HL-60 (cell line): ENCODE data around the gene RAVER1.

Source experiments
- DNase-seq, 2 experiments: peaks; one replicate each; pipeline ENCODE4 v3.0.0-alpha.2; 2010 to 2020; ENCODE audit warnings: low read depth in 1 of 2, low spot score in 1 of 2
- H3K27ac ChIP-seq: fragments of 250-450 bp; sonication (Bioruptor Pico); replicated peaks from 2 replicates; pipeline ENCODE4 v1.5.1; 2020; ENCODE audit warnings: mild to moderate bottlenecking, moderate library complexity
- H3K27me3 ChIP-seq: fragments of 250-450 bp; sonication (Bioruptor Pico); 2 replicates; pipeline ENCODE4 v1.5.1; 2021; ENCODE audit warnings: mild to moderate bottlenecking, moderate library complexity; ENCODE audit not compliant: insufficient read depth, poor library complexity, severe bottlenecking
- H3K4me3 ChIP-seq: replicated peaks from 2 replicates; pipeline ENCODE4 v1.5.1; 2011; ENCODE audit warnings: mild to moderate bottlenecking, control low read depth, low read length; ENCODE audit not compliant: insufficient read depth
- GABPA ChIP-seq: IDR thresholded peaks from 2 replicates; pipeline ENCODE4 v1.6.1; 2012; ENCODE audit warnings: low read depth
- POLR2AphosphoS5 ChIP-seq: IDR thresholded peaks from 2 replicates; pipeline ENCODE4 v1.6.1; 2012; ENCODE audit warnings: low read depth
- SPI1 ChIP-seq: IDR thresholded peaks from 2 replicates; pipeline ENCODE4 v1.6.1; 2012; ENCODE audit warnings: low read depth, mild to moderate bottlenecking, borderline replicate concordance
- TF ChIP-seq, protein P1 (sequence below): IDR thresholded peaks from one replicate; pipeline ENCODE4 v1.5.1; 2011; ENCODE audit warnings: low read length, control low read depth, inconsistent platforms; ENCODE audit not compliant: insufficient read depth
- TF ChIP-seq, protein P2 (sequence below): IDR thresholded peaks from 2 replicates; pipeline ENCODE4 v1.6.1; 2012; ENCODE audit warnings: low read depth; ENCODE audit not compliant: insufficient replicate concordance

The RAVER1 gene

DNA sequence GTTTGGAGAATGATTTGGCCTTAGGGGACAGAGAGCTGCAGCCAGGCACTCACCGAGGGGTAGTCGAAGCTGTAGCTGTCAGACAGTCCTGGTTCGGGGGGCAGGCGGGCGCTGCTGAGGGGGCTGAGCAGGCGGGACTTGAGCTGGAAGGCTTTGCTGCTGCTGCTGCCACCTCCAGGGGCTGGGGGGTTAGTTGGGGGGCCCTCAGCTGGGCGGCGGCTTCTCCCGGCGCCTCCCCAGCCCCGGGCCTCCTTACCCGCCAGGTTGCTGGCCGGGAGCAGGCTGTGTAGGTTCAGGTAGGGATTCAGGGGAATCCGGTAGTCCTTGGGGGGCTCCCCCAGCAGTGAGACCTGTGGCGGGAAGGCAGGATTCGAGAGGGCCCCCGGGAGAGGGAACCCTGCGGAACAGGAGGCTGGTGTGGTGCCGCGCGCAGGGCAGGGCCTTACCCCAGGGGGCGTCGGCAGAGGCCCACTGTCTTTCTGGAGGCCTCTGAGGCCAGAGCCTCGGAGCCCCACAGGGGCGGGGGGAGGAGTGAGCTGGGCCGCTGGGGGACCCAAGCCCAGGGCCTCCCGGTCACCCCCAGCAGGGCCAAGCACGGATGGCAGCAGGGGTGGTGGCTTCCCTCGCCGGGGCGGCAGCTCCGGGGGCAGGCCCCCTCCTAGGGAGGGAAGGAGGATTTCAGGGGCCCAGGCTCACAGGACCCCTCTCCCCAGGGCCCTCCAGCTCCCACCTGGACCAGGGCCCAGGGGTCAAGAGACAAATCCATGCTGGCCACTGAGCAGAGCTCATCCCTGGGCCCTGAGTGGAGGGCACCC lies 12.5 kb downstream of the RAVER1 start:
- TF ChIP-seq, protein P1, sequence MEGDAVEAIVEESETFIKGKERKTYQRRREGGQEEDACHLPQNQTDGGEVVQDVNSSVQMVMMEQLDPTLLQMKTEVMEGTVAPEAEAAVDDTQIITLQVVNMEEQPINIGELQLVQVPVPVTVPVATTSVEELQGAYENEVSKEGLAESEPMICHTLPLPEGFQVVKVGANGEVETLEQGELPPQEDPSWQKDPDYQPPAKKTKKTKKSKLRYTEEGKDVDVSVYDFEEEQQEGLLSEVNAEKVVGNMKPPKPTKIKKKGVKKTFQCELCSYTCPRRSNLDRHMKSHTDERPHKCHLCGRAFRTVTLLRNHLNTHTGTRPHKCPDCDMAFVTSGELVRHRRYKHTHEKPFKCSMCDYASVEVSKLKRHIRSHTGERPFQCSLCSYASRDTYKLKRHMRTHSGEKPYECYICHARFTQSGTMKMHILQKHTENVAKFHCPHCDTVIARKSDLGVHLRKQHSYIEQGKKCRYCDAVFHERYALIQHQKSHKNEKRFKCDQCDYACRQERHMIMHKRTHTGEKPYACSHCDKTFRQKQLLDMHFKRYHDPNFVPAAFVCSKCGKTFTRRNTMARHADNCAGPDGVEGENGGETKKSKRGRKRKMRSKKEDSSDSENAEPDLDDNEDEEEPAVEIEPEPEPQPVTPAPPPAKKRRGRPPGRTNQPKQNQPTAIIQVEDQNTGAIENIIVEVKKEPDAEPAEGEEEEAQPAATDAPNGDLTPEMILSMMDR: no peak
- no peak for TF ChIP-seq GABPA
- TF ChIP-seq POLR2AphosphoS5: no peak
- TF ChIP-seq, protein P2, sequence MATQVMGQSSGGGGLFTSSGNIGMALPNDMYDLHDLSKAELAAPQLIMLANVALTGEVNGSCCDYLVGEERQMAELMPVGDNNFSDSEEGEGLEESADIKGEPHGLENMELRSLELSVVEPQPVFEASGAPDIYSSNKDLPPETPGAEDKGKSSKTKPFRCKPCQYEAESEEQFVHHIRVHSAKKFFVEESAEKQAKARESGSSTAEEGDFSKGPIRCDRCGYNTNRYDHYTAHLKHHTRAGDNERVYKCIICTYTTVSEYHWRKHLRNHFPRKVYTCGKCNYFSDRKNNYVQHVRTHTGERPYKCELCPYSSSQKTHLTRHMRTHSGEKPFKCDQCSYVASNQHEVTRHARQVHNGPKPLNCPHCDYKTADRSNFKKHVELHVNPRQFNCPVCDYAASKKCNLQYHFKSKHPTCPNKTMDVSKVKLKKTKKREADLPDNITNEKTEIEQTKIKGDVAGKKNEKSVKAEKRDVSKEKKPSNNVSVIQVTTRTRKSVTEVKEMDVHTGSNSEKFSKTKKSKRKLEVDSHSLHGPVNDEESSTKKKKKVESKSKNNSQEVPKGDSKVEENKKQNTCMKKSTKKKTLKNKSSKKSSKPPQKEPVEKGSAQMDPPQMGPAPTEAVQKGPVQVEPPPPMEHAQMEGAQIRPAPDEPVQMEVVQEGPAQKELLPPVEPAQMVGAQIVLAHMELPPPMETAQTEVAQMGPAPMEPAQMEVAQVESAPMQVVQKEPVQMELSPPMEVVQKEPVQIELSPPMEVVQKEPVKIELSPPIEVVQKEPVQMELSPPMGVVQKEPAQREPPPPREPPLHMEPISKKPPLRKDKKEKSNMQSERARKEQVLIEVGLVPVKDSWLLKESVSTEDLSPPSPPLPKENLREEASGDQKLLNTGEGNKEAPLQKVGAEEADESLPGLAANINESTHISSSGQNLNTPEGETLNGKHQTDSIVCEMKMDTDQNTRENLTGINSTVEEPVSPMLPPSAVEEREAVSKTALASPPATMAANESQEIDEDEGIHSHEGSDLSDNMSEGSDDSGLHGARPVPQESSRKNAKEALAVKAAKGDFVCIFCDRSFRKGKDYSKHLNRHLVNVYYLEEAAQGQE: no peak
- TF ChIP-seq SPI1: no peak
- no peak overlapping the region for H3K4me3 ChIP-seq
- DNase-seq: no peak
- no peak overlapping the region for H3K27ac ChIP-seq
- H3K27me3 ChIP-seq: no peaks in the 10 kb centered on the region

DNA sequence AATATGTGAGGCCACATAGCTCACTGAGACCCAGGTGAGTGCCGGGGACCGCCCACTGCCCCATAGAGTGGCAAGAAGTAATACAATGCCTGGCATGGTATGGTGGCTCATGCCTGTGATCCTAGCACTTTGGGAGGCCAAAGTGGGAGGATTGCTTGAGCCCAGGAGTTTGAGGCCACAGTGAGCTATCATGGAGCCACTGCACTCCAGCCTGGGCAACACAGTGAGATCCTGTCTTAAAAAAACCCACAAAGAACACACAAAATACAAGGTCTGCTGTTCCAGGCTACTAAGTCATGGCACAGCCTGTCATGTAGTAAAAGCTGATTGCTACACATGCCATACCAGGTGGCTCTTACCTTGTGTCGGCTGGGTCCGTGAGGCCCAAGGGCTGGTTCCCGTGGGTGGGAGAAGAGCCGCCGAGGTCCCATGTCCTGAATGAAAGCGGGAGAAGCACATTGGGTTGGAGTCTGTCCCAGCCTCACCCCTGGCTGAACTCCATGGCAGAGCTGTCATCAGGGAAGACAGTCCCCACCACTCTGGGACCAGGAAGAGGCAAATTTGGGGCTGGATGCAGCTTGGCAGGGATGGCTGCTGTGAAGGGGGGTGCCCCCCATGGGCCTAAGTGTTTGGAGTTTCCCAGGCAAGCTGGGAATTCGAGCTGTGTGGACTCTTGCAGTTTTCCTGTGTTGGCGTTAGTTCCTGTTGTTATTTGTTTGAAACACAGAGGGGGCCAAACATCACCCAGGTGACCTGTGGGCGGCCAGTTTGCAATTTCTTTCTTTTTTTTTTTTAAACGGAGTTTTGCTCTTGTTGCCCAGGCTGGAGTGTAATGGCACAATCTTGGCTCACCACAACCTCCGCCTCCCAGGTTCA lies 14.3 kb downstream of the RAVER1 start:
- Histone ChIP-seq H3K27me3 (no peaks in the 10 kb centered on the region), H3K27ac (no peak overlapping the region), H3K4me3 (no peak overlapping the region)
- no peak for TF ChIP-seq GABPA
- TF ChIP-seq, protein P1: no peak
- TF ChIP-seq, protein P2: no peak
- no peak for DNase-seq

DNA sequence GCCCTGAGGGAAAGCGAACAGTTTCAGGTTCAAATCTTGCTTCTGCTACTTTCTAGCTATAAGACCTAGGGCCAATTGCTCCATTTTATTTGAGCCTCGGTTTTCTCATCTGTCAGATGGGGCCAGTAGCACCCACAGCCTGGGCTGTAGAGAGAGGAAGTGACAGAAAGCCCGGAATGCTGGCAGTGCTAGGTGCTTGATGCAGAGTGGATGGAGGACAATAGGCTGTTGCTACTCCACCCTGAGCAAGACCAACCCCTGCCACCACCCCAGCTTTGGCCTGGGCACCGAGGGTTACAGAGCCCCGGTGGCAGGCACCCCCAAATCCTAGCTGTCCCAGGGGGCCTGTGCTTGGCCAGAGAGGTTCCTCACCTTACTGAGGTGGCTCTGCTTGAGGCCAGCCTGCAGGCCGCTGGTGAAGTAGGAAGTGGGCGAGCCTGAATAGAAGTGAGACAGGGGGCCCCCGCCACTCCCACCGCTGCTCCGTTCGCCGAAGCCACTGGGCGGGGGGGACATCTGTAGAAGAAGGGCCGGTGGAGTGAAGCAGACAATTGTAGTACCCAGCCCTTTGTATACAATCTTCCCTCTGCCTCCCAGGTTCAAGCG lies 15.4 kb downstream of the RAVER1 start:
- DNase-seq: no peak
- Histone ChIP-seq H3K4me3 (no peak overlapping the region), H3K27me3 (no peaks in the 10 kb centered on the region), H3K27ac (no peak overlapping the region)
- TF ChIP-seq SPI1: peak; percentile 10; the same call in 1 of the 2 replicates
- TF ChIP-seq, protein P2: no peak
- TF ChIP-seq, protein P1: no peak
